Suprapubic skin (tissue), 3 donors: ENCODE results near the gene TRIM41.
"Not testable (repeated sequence)": the region's sequence is repeated elsewhere in the genome, so short reads cannot be mapped to it uniquely, and the experiment has no call there.

Experiments used
- POLR2A ChIP-seq, 2 donors: fragments of 450-650 bp; IDR thresholded peaks; one replicate each; pipeline ENCODE4 v1.6.1; 2017; ENCODE audit warnings: antibody characterized with exemption in 2 of 2, mild to moderate bottlenecking in 2 of 2, moderate library complexity in 2 of 2
- TF ChIP-seq, protein P1 (sequence below), 2 donors: fragments of 200-600 bp in 1 of 2; fragments of 450-650 bp in 1 of 2; sonication (generic) in 1 of 2; IDR thresholded peaks; one replicate each; pipeline ENCODE4 v1.5.1; 2016 to 2019; ENCODE audit warnings: antibody characterized with exemption in 2 of 2, mild to moderate bottlenecking in 1 of 2, moderate library complexity in 1 of 2

GRCh38 chr5:181210698-181211097 is 12.4 kb upstream of the TRIM41 start:
- not testable (repeated sequence) for TF ChIP-seq POLR2A (IDR thresholded peaks at IDR 0.05)
- TF ChIP-seq, protein P1, sequence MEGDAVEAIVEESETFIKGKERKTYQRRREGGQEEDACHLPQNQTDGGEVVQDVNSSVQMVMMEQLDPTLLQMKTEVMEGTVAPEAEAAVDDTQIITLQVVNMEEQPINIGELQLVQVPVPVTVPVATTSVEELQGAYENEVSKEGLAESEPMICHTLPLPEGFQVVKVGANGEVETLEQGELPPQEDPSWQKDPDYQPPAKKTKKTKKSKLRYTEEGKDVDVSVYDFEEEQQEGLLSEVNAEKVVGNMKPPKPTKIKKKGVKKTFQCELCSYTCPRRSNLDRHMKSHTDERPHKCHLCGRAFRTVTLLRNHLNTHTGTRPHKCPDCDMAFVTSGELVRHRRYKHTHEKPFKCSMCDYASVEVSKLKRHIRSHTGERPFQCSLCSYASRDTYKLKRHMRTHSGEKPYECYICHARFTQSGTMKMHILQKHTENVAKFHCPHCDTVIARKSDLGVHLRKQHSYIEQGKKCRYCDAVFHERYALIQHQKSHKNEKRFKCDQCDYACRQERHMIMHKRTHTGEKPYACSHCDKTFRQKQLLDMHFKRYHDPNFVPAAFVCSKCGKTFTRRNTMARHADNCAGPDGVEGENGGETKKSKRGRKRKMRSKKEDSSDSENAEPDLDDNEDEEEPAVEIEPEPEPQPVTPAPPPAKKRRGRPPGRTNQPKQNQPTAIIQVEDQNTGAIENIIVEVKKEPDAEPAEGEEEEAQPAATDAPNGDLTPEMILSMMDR (IDR thresholded peaks at IDR 0.05) = not testable (repeated sequence)
